ENCODE data around the gene TUFM. TPM values are rescaled to one million over a fixed set of nuclear protein-coding genes. Genes with fewer than 3 reads are reported as not detected.
"Not testable (repeated sequence)": the region's sequence is repeated elsewhere in the genome, so short reads cannot be mapped to it uniquely, and the experiment has no call there.

TUFM gene
- total and polyA plus RNA-seq, 8 donors: 71.9 to 181 (median 96.2) TPM

DNA sequence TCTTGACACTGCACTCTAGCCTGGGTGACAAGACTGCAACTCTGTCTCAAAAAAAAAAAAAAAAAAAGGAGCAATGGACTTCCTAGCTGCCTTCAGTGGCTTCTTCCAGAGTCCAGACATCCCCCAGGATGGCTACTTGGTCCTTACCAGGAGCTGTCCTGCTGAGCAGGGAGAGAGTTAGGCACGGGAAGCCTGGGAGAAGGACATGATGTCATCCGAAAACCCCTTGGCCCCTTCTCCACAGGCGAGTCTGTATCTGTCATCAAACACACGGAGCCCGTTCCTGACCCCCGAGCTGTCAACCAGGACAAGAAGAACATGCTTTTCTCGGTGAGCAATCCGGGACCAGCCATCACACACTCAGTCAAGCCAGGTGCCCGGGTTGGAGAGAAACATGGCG lies 40.8 kb upstream of the TUFM start:
- TF ChIP-seq, protein P1, sequence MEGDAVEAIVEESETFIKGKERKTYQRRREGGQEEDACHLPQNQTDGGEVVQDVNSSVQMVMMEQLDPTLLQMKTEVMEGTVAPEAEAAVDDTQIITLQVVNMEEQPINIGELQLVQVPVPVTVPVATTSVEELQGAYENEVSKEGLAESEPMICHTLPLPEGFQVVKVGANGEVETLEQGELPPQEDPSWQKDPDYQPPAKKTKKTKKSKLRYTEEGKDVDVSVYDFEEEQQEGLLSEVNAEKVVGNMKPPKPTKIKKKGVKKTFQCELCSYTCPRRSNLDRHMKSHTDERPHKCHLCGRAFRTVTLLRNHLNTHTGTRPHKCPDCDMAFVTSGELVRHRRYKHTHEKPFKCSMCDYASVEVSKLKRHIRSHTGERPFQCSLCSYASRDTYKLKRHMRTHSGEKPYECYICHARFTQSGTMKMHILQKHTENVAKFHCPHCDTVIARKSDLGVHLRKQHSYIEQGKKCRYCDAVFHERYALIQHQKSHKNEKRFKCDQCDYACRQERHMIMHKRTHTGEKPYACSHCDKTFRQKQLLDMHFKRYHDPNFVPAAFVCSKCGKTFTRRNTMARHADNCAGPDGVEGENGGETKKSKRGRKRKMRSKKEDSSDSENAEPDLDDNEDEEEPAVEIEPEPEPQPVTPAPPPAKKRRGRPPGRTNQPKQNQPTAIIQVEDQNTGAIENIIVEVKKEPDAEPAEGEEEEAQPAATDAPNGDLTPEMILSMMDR (IDR thresholded peaks at IDR 0.05): no peak
- no peak for ATAC-seq
- no peaks in the 10 kb centered on the region for H3K36me3 ChIP-seq
- no peak for DNase-seq
- H3K27me3 ChIP-seq: no peaks in the 10 kb centered on the region
- intact Hi-C loops (cut with DNase I): no loop called here
- no peak overlapping the region for H3K27ac ChIP-seq
- no peaks in the 10 kb centered on the region for H3K9me3 ChIP-seq
- H3K4me1 ChIP-seq: no peaks in the 10 kb centered on the region
- no peak overlapping the region for H3K4me3 ChIP-seq
- WGBS, 2 donors: 65 to 74% methylated on average over 10 of the region's 10 CpGs
- FAIRE-seq: no peak

DNA sequence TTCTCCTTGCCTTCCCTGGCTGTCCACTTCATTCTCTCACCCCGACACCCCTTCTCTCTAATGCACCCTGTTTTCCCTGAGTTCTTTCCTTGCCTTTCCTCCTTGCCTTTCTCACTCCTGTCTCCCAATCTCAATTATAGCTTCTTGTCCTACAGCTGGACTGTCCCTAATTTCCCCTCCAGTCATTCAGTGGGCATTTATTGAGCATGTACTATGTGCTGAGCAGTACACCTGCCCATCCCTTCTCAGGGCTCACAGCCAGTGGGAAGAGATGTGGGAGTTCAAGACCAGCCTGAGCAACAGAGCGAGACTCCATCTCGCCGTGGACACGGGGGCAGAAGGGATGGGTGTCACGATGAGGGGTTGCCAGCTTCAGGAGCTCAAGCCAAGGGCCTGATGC lies 37.9 kb upstream of the TUFM start:
- ATAC-seq (no peak), FAIRE-seq (no peak), DNase-seq (no peak)
- TF ChIP-seq, protein P1 (IDR thresholded peaks at IDR 0.05): no peak
- Histone ChIP-seq H3K4me1 (peaks cover 0 to 8% (median 0%) of the 10 kb centered on the region in 3 donors), H3K36me3 (no peaks in the 10 kb centered on the region), H3K9me3 (no peaks in the 10 kb centered on the region), H3K27me3 (no peaks in the 10 kb centered on the region), H3K27ac (no peak overlapping the region), H3K4me3 (no peak overlapping the region)
- 78 to 88% methylated on average over 6 of the region's 6 CpGs for WGBS, 2 donors
- intact Hi-C loops (cut with DNase I): no loop called here

- Histone ChIP-seq H3K4me1 (peaks cover 0 to 9% (median 0%) of the 10 kb centered on the region in 3 donors), H3K36me3 (no peaks in the 10 kb centered on the region), H3K27ac (no peak overlapping the region), H3K4me3 (no peak overlapping the region), H3K9me3 (no peaks in the 10 kb centered on the region), H3K27me3 (no peaks in the 10 kb centered on the region)
- intact Hi-C loops (cut with DNase I): no loop called here
- TF ChIP-seq, protein P1 (IDR thresholded peaks at IDR 0.05): no peak
- WGBS, 2 donors: 52 to 54% methylated on average over 23 to 25 of the region's 25 CpGs
- no peak for FAIRE-seq
- ATAC-seq: no peak
- DNase-seq: no peak
Measured at GRCh38 chr16:28883221-28883996, 37.3 kb upstream of the TUFM start.

DNA sequence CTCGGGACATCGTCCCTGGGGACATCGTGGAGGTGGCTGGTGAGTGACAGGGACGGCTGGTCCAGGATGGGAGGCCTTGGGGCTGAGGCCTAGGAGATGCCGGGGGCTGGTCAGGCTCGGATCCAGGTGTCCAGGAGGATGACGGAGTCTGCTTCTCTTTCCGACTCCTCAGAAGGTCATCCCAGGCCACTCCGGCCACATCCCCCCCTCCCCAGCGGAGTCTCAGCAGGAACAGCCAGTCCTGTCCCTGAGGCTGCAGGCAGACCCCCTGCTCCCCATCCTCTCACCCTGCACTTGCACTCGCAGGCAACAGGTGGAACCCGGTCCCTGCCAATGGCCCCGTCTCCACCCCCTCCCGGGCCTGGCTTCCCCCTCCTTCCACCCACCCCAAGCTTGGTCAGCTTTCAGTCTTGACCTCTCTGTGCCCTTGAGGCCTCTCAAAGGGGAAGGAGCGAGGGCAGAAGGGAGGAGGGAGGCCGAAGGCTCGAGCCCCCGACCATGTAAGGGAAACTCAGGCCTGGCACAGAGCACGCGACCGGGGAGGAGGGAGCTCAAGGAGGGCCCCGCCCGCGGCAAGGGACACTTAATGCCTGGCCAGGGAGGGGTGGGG lies 36.5 kb upstream of the TUFM start:
- no peak overlapping the region for H3K27ac ChIP-seq
- no peaks in the 10 kb centered on the region for H3K9me3 ChIP-seq
- FAIRE-seq (no peak), ATAC-seq (no peak), DNase-seq (no peak)
- H3K36me3 ChIP-seq: no peaks in the 10 kb centered on the region
- intact Hi-C loops (cut with DNase I): no loop called here
- H3K27me3 ChIP-seq: no peaks in the 10 kb centered on the region
- 38% methylated on average over 17 to 24 of the region's 24 CpGs for WGBS, 2 donors
- TF ChIP-seq, protein P1 (IDR thresholded peaks at IDR 0.05): no peak
- peaks cover 0 to 9% (median 0%) of the 10 kb centered on the region in 3 donors for H3K4me1 ChIP-seq
- H3K4me3 ChIP-seq: no peak overlapping the region

GRCh38 chr16:28881565-28881964 lies 35.4 kb upstream of the TUFM start:
- intact Hi-C loops (cut with DNase I): not testable (repeated sequence)

More at GRCh38 chr16:28881565-28881964, 35.4 kb upstream of the TUFM start:
- not testable (repeated sequence) for ATAC-seq, H3K4me1 ChIP-seq, H3K36me3 ChIP-seq, DNase-seq, H3K27me3 ChIP-seq, H3K4me3 ChIP-seq, FAIRE-seq, H3K27ac ChIP-seq, H3K9me3 ChIP-seq
- WGBS, 2 donors: 70 to 85% methylated on average over 4 of the region's 4 CpGs
